NCI-H2196 (cell line): ENCODE measurements around the gene CREB3L2.
"Not testable (repeated sequence)": the region's sequence is repeated elsewhere in the genome, so short reads cannot be mapped to it uniquely, and the experiment has no call there.

Experiments
- DNase-seq: peaks from one replicate; lab custom pipeline; 2025; ENCODE audit not compliant: unreplicated experiment; lab: John Stamatoyannopoulos, UW

Gene CREB3L2, protein sequence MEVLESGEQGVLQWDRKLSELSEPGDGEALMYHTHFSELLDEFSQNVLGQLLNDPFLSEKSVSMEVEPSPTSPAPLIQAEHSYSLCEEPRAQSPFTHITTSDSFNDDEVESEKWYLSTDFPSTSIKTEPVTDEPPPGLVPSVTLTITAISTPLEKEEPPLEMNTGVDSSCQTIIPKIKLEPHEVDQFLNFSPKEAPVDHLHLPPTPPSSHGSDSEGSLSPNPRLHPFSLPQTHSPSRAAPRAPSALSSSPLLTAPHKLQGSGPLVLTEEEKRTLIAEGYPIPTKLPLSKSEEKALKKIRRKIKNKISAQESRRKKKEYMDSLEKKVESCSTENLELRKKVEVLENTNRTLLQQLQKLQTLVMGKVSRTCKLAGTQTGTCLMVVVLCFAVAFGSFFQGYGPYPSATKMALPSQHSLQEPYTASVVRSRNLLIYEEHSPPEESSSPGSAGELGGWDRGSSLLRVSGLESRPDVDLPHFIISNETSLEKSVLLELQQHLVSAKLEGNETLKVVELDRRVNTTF

DNA sequence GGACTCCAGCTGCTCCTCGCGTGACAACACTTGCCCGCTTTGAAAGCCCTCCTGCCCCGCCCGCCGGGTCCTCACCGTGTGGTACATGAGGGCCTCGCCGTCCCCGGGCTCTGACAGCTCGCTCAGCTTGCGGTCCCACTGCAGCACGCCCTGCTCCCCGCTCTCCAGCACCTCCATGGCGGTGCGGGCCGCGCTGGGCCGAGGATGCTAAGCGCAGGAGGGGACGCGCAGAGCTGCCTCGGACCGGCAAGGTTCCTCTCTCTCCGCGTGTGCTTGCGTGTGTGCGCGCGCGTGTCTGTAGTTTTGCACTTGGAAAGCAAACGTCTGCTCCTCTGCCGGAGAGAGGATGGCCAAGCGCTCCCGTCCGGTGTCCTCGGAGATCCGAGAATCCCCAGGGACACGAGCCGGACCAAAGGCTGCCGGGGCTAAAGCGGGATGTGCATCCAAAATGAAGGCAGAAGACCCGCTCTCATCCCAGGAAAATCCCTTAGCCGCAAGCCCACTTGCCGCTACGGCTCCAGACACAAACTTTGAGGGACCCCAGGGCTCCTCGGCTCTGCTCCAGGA, at the start of gene CREB3L2:
CREB3L2 (minus strand) TSS at position 558 of the 567 bp plus-strand sequence; CDS start at position 177, 381 bp downstream.
- peak; percentile 47 for DNase-seq

DNA sequence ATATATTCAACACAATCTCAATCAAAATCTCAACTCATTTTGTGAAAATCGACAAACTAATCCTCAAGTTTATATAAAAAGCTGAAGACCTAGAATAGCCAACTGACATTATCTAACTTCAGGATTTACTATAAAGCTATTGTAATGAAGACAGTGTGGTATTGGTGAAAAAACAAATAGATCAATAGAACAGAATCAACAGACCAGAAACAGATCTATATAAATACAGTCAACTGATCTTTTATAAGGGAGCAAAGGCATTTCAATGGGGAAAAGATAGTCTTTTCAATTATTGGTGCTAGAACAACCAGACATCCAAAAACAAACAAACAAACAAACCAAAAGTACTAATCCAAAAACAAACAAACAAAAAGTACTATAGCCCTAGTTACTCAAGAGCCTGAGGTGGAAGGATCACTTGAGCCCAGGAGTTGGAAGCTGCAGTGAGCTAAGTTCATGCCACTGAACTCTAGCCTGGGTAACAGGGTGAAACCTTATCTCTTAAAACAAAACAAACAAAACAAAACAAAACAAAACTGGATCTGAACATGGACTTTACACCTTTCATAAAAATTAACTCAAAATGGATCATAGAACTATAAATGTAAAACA, 47.7 kb upstream of the CREB3L2 start:
- no peak for DNase-seq

DNA sequence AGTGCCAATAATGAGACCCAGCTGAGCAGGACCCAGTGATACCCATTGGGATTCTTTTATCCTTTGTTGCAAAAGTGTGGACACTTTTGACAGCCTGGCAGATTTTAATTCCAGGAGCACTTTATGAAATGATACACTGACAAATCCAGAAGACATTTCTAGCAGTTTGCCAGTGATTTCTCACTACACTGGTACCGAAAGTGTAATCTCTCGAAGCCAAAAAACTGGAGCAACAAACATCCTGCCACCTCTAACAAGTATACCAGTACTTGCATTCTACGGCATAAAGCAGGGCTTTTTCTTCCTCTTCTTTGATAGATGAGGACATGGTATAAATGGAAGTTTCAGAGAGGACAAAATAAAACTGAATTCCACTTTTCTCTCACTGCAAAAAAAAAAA, 46.0 kb upstream of the CREB3L2 start:
- no peak for DNase-seq

DNA sequence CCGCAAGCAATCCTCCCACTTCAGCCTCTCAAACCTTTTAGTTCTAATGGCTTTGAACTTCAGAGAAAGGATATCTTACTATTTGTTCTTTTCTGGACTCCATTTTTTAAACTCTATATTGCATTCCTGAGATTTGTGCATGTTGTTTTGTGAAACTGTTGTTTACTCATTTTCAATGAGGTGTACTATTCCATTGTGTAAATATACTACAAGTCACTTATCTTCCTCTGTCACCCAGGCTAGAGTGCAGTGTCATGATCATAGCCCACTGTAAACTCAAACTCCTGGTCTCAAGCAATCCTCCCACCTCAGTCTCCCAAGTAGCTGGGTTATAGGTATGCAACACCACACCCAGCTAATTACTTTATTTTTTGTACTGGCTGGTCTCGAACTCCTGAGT, 43.0 kb upstream of the CREB3L2 start:
- no peak for DNase-seq

DNA sequence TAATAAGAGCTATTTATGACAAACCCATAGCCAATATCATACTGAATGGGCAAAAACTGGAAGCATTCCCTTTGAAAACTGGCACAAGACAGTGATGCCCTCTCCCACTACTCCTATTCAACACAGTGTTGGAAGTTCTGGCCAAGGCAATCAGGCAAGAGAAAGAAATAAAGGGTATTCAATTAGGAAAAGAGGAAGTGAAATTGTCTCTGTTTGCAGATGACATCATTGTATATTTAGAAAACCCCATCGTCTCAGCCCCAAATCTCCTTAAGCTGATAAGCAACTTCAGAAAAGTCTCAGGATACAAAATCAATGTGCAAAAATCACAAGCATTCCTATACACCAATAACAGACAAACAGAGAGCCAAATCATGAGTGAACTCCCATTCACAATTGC, 38.2 kb upstream of the CREB3L2 start:
- not testable (repeated sequence) for DNase-seq

DNA sequence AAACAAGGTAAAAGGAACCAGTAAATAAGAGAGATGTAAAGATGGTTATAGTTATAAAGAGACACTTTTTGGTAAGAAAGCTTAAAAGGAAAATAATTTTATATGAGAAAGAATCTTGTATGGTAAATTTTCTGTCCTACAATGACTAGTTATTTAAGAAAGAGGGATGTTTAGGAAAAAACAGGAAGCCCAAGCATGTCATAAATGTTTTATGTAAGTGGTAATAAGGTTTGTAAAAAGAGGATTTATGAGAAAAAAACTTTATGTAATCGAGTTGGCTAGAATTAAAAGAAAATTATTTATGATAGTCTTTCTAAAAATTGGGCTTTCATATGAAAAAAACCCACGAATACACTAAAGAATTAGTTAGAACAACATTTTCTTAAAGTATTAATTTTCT, 34.2 kb upstream of the CREB3L2 start:
- no peak for DNase-seq

DNA sequence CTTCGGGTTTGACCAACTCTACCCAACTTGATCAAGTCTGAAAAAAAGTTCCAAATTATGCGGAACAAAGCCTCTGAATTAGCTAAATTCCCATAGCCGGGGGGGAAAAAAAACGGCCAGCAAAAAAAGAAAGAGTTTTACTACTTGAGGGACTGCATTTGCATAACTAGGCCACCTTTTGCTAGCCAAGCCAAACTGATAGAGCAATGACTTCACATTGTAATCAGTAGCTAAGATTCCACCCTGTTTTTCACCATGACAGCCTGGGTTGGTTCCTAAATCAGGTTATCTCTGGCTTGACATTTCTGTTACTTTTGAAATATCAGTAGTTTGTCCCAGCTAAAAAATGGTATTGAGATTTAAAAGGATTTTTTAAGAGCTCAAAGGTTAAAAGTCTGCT, 31.4 kb upstream of the CREB3L2 start:
- DNase-seq = no peak

DNA sequence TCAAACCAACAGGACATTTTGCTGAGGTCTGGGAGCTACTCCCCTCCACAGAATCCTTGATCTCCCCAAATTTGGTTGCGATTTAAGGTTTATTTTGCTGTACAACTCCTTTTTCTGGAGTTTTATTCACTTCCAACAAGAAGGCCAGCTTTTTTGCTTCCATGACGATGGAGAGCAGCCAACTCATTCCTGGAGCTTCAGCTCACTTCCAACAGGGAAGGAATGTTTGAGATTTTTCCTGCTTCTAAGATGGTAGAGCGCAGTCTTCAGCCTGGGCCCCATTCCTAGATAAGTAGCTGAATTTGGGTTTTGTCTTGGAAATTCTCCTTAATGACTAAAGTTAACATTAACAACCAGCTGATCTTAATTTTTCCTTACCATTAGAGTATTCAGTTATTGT, 30.9 kb upstream of the CREB3L2 start:
- no peak for DNase-seq

DNA sequence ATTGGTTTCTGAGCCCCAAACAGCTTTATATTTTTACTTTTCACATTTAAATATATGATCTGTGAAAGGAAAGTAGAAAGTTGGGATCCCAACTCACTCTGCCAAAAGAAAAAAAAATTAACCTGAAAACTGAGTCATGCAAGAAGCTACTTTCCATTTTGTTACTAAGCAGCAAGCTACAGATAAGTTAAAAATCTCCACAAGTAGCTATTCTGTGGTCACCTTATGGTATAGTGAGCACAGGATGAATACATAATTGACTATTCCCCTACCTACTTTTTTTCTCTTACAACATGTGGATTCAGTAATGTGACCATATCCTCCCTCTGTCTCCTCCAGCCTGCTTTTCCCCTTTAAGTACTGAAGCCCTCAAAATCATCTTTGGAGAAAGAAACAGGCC, 30.3 kb upstream of the CREB3L2 start:
- no peak for DNase-seq

DNA sequence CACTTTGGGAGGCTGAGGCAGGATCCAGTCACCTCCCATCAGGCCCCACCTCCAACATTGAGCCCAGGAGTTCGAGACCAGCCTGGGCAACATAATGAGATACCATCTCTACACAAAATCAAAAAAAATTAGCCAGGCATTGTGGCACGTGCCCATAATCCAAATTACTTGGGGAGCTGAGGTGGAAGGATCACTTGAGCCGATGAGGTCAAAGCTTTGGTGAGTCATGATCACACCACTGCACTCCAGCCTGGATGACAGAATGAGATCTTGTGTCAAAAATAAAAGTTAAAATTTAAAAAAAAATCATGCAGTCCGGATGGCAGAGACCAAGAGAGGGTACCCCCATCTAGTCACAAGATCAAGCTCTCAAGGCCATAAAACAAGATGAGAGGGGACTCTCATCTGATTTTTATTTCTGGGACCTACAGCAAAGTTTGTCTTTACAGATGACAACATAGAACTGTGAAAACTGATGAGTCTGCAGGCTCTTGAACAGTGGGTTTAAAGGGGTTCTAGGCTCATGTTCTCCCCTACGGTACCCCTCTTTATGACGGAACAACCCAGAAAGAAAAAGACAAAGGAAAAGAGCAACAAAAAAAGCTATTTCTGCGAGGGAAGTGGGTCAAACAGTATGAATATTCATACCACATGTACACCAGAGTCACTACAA, 28.9 kb upstream of the CREB3L2 start:
- no peak for DNase-seq

DNA sequence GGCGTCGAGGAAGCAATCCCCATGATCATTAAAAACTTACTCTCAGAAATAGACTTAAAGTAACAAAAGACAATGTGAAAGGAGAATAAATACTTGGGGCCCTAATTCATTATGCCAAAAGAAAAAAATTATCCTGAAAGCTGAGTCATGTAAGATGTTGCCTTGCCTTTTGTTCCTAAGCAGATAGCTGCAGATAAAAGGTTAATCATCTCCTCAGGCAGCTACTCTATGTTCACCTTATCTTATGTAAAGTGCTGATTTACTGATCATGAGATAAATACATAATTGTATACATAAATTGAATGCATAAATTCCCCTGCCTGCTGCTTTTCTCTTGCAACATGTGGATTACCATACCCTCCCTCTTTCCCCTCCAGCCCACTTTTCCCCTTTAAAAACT, 28.1 kb upstream of the CREB3L2 start:
- DNase-seq = no peak

DNA sequence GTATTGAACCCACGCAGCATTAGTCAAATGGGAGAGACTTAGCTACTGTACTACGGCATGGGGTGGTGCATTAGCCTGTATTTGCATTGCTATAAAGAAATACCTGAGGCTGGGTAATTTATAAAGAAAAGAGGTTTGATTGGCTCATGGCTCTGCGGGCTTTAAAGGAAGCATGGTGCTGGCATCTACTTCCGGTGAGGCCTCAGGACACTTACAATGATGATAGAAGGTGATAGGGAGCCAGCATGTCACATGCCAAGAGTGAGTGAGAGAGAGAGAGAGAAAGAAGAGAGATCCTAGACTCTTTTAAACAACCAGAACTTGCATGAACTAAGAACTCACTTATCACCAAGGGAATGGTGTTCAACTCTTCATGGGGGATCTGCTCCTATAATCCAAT, 27.2 kb upstream of the CREB3L2 start:
- DNase-seq = no peak

DNA sequence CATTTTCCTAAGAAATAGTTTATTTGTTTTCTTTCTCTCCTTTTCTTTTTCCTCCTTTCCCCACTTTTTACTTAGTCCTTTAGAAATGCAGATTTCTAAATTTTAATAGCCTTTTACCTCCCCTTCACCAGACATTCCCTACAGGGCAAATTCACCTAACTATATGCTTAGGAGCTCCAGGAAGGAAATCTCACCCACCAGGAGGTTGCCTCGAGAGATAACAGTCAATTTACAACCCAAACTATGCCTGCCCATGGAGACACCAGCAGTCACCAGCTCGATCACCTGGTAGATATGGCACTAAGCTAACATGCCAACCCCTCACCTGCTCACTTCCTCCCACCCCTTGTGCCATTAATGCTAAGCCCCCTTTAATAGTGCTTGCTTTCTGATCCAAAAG, 25.2 kb upstream of the CREB3L2 start:
- no peak for DNase-seq

DNA sequence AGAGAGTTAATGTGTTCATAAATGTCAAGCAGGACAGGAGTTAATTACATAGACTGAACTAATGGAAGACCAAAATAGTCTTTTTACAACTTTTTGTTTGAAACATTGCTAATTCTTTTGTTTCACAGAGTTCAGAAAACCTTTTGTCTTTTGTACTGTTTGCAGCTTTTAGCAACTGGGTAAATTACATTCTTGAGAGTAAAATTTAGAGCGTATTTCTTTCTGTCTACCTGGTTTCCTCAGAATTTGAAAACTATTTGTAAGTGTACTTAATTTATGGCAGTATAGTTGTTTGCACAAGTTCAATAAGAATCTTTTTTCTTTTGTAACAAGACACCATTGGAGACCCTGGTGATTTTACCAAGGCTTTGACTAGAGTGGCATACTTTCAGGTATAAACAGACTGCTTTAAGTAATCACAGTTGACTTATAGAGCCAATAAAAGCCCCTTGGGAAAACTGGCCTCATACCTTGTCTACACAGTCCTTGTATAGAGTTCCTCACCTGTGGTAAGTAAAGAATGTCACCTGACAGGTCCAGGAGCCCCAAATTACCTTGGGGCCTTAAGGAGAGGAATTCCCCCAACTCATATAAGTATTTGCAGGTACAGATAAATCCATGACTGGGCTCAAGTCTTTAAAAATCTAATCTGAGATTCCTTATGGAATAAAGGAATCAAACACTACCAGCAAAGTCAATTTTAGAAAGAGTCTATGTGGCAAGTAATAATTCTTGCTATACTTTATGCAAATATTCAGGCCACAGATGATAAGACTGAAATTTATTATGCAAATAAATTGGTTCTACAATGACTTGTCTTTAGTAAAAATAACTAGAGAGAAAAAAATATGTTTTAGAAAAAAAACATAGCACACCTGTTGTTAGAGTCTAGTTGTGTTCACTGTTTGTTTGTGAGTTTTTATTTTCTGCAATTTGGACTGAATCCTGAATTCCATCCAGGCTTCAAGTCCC, 23.6 kb upstream of the CREB3L2 start:
- DNase-seq = no peak

DNA sequence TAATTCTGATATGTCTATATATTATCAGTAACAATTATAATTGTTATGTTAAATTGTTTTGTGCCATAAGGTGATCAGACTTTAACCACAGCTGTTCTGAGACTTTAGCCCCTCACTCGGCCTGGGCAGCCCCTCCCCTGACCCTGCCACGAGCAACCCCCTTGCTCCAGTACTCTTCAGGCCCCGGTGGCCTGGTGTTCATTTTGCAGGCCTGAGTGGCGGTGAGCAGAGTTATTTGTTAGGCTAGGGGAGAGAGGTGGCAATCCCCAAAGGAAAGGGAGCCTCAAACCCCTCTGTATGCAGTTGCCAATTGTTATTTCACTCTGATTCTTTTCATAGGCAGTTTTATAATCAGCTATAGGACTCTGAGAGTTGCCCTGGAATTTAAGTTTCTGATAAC, 22.9 kb upstream of the CREB3L2 start:
- no peak for DNase-seq

DNA sequence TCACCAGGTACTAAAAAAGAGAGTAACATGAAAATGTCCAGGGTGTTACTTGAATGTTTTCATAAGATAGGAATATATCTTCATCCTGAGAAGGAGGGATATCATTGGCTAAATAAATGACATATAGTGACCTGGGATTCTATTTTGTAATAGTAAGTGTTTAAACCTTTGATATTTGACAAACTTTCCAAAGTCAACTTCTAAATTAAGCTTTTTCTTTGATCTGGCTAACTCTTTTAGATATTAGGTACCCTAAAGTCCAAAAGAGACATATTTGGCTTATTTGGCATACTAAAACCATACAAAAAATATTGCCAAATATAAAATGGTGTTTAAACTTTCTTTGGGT, 22.4 kb upstream of the CREB3L2 start:
- DNase-seq = no peak

DNA sequence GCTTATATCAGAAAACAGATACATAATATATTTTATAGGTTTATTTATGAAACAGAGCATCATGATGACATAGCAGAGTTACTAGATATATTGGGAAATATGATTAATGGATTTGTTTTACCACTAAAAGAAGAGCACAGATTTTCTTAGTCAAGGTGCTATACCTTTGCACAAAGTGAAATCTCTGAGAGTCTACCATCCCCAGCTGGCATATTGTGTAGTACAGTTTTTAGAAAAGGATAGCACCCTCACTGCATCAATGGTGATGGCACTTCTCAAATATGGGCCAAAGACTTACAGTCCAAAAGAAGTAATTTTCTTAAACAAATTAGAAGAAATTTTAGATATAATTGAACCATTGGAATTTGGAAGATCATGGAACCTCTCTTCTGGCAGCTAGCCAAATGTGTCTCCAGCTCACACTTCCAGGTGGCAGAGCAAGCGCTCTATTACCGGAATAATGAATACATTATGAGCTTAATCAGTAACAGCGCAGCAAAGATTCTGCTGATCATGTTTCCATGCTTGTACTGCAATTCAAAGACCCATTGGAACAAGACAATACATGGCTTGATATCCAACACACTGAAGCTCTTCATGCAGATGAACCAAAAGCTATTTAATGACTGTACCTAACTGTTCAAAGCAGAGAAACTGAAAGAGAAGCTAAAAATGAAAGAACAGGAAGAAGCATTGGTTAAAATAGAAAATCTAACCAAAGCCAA, 21.9 kb upstream of the CREB3L2 start:
- DNase-seq = no peak

DNA sequence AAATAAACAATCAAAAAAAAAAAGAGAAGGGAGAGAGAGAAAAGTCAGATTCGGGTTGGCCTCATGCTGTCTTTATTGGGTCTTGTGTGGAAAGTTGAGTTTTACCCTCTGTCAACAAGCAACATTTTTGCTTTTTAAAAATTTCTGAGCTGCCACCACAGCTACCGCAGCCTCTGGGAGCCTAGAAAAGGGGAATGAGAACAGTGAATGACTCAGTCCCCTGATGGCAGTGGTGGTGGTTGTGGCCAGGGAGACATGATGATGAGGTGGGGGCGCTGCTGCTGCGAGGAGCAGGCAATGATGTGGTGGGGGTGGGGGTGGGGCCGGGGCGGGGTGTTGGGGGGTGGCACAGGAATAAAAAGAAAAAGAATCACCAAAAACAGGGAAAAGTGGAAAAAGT, 20.0 kb upstream of the CREB3L2 start:
- DNase-seq = no peak

DNA sequence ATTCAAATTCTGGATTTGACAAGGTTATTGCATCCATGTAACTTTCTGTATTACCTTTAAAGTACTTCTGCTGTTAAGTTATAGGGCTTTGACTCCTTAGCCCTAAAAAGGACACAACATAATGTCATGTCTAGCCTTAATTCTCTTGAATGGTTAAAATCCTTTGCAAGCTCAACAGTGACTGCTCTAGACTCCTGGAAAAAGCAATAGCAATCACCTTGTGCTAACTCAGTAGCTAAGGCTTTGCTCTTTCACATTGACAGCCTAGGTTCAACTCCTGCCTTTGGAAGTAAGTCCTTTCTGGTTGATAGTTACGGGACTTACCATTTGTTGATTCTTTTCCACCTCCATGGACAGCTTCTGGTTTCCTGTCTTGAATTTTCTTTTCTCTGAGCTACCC, 16.1 kb upstream of the CREB3L2 start:
- DNase-seq = no peak

DNA sequence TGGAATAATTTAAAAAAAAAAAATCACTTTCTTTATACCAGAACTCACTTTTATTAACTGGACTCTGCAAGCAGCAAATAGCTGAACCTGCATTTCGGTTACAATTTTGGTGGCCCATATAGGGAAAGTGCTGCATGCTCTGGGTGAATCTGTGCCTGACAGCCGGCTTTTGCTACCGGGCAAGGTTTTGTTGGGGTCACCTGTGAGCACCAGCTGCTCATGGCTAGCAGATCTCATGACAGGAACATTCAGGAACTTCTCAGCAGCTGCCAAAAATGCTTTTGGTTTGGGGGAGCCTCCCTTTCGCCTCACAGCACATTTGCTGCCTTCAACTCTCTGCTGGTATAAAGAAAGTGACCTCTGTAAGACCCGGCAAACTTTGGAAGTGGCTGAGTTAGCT, 13.2 kb upstream of the CREB3L2 start:
- no peak for DNase-seq
